SIG-M5 treated with dmso at 0.1 percent for 504 hours (cell line): ENCODE results near the gene MINDY1.

Source experiments
- DNase-seq: peaks from one replicate; lab custom pipeline; 2025; ENCODE audit not compliant: unreplicated experiment; lab: John Stamatoyannopoulos, UW

MINDY1 gene

GRCh38 chr1:150968491-150968890, 38.2 kb downstream of the MINDY1 start:
- DNase-seq, result no peak

GRCh38 chr1:150967936-150968335, 38.8 kb downstream of the MINDY1 start:
- DNase-seq, result no peak

- DNase-seq, result no peak
These were observed 40.7 kb downstream of the MINDY1 start for GRCh38 chr1:150966011-150966410.

GRCh38 chr1:150965605-150966004, 41.1 kb downstream of the MINDY1 start:
- DNase-seq, result no peak

DNA sequence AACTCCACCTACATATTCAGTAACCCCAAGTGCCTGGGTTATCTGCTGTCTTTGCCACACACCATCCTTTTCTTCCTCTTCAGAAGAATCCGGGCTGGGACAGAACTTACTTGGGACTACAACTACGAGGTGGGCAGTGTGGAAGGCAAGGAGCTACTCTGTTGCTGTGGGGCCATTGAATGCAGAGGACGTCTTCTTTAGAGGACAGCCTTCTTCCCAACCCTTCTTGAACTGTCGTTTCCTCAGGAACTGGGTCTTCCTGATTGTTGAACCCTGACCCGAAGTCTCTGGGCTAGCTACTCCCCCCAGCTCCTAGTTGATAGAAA, 42.6 kb downstream of the MINDY1 start:
- no peak for DNase-seq

- no peak for DNase-seq
These were observed 43.2 kb downstream of the MINDY1 start for GRCh38 chr1:150963321-150964163.

GRCh38 chr1:150961756-150962155, 44.9 kb downstream of the MINDY1 start:
- no peak for DNase-seq

GRCh38 chr1:150960646-150961045, 46.1 kb downstream of the MINDY1 start:
- no peak for DNase-seq

GRCh38 chr1:150957666-150958065, 49.0 kb downstream of the MINDY1 start:
- no peak for DNase-seq

DNA sequence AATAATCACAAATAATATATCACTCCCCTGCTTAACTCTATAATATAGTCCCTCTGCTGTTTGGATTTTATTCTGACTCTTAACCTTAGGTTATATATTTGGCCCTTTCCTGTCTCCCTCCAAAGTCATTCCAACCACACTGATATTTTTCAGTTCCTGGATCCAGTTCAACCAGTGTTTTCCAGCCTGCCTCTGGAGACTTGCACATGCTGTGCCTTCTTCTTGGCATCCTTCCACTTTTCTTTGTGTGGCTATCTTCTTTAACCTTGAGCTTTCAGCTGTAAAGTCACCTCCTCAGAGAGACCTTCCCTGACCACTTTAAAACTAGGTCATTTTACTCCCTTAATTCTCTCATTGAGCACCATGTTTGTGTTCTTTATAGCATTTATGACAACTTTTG, 51.4 kb downstream of the MINDY1 start:
- DNase-seq, result no peak

DNA sequence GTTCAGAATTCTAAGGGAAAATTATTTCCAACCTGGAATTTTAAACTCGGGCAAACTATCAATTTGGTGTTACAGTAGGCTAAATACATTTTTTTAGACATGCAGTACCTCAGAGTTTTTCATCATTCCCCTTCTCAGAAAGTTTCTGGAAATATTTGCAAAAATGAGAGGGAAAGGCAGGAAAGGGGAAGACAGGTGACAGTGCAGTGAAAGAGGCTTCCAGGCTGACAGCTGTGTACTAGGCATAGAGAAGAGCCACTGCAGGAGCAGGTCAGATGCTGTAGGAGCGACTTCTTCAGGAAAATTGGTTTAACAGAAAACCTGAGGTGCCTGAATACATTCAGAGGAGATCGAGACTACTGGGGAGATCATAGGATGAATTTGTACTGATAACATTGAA, 52.0 kb downstream of the MINDY1 start:
- DNase-seq, result no peak
